ENCODE measurements around the gene OSBPL5.

OSBPL5 gene

DNA sequence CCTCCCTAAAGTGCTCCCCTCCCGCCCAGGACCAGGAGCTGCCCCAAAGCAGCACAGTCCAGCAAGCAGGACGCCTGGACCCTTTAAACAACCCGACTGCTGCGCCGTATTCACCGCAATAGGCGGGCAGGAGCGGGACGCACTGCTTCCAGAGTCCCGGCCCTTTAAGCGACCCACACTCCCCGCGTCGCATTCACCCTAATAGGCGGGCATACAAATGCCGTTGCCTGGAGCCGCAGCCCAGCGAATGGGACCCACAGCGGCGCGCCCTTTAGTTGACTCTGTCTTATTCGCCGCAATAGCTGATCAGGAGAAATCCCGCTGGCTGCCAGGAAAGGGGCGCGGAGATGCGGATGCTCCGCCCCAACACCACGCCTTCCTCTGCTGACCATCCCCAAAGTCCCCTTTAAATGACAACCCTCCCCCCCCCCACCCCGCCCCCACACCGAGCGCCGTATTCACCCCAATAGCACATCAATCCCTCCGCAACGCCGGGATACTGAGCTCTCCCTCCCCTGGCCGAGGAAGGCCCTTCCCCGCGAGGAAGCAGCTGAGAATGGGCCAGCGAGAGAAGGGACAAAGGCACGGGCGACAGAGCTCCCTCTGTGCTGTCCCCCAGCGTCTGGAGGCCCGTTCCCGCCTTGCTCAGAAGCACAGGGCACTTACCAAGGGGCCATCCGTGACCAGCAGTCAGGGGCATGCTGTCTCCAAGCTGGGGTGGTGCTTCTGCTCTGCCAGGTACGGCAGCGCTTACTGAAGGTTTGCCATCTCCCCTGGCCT, 4.7 kb downstream of the OSBPL5 start (continued):
- TF ChIP-seq ZNF701 (tag by site-specific recombination; IDR thresholded peaks at IDR 0.05) = no peak
- TF ChIP-seq KLF1 (tag by site-specific recombination; IDR thresholded peaks at IDR 0.05) = no peak
- no peak for TF ChIP-seq TCF7L2 (IDR thresholded peaks at IDR 0.05; ENCODE audit: borderline replicate concordance, low read depth, low read length)
- no peak for TF ChIP-seq FEZF1 (tag by site-specific recombination; IDR thresholded peaks at IDR 0.05)
- TF ChIP-seq ZNF133 (tag by site-specific recombination; IDR thresholded peaks at IDR 0.05) = no peak
- TF ChIP-seq ZNF175 (tag by site-specific recombination; IDR thresholded peaks at IDR 0.05) = no peak
- TF ChIP-seq ZNF837 (tag by site-specific recombination; IDR thresholded peaks at IDR 0.05) = no peak
- no peak for TF ChIP-seq ZNF571 (tag by site-specific recombination; IDR thresholded peaks at IDR 0.05)
- TF ChIP-seq ZNF660 (tag by site-specific recombination; IDR thresholded peaks at IDR 0.05) = 0 out of 2 replicates have a peak, but pooled peaks have one; percentile 37
- no peak for TF ChIP-seq WT1 (tag by site-specific recombination; IDR thresholded peaks at IDR 0.05)
- no peak for TF ChIP-seq ZNF19 (tag by site-specific recombination; IDR thresholded peaks at IDR 0.05; ENCODE audit: low read depth)
- TF ChIP-seq, protein P1, sequence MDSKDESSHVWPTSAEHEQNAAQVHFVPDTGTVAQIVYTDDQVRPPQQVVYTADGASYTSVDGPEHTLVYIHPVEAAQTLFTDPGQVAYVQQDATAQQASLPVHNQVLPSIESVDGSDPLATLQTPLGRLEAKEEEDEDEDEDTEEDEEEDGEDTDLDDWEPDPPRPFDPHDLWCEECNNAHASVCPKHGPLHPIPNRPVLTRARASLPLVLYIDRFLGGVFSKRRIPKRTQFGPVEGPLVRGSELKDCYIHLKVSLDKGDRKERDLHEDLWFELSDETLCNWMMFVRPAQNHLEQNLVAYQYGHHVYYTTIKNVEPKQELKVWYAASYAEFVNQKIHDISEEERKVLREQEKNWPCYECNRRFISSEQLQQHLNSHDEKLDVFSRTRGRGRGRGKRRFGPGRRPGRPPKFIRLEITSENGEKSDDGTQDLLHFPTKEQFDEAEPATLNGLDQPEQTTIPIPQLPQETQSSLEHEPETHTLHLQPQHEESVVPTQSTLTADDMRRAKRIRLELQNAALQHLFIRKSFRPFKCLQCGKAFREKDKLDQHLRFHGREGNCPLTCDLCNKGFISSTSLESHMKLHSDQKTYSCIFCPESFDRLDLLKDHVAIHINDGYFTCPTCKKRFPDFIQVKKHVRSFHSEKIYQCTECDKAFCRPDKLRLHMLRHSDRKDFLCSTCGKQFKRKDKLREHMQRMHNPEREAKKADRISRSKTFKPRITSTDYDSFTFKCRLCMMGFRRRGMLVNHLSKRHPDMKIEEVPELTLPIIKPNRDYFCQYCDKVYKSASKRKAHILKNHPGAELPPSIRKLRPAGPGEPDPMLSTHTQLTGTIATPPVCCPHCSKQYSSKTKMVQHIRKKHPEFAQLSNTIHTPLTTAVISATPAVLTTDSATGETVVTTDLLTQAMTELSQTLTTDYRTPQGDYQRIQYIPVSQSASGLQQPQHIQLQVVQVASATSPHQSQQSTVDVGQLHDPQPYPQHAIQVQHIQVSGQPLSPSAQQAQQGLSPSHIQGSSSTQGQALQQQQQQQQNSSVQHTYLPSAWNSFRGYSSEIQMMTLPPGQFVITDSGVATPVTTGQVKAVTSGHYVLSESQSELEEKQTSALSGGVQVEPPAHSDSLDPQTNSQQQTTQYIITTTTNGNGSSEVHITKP (tag by site-specific recombination; IDR thresholded peaks at IDR 0.05) = no peak; the same call in 1 of the 2 replicates
- TF ChIP-seq ZNF2 (tag by site-specific recombination; IDR thresholded peaks at IDR 0.05) = no peak
- 0 out of 2 replicates have a peak, but pooled peaks have one; percentile 28 for TF ChIP-seq ZNF600 (tag by site-specific recombination; IDR thresholded peaks at IDR 0.05)
- TF ChIP-seq ZNF777 (tag by site-specific recombination; IDR thresholded peaks at IDR 0.05; ENCODE audit: borderline replicate concordance) = no peak
- TF ChIP-seq, protein P2, sequence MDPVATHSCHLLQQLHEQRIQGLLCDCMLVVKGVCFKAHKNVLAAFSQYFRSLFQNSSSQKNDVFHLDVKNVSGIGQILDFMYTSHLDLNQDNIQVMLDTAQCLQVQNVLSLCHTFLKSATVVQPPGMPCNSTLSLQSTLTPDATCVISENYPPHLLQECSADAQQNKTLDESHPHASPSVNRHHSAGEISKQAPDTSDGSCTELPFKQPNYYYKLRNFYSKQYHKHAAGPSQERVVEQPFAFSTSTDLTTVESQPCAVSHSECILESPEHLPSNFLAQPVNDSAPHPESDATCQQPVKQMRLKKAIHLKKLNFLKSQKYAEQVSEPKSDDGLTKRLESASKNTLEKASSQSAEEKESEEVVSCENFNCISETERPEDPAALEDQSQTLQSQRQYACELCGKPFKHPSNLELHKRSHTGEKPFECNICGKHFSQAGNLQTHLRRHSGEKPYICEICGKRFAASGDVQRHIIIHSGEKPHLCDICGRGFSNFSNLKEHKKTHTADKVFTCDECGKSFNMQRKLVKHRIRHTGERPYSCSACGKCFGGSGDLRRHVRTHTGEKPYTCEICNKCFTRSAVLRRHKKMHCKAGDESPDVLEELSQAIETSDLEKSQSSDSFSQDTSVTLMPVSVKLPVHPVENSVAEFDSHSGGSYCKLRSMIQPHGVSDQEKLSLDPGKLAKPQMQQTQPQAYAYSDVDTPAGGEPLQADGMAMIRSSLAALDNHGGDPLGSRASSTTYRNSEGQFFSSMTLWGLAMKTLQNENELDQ (tag by site-specific recombination; IDR thresholded peaks at IDR 0.05; ENCODE audit: low read depth) = no peak
- TF ChIP-seq ZNF184 (tag by site-specific recombination; IDR thresholded peaks at IDR 0.05) = no peak
- TF ChIP-seq, protein P3, sequence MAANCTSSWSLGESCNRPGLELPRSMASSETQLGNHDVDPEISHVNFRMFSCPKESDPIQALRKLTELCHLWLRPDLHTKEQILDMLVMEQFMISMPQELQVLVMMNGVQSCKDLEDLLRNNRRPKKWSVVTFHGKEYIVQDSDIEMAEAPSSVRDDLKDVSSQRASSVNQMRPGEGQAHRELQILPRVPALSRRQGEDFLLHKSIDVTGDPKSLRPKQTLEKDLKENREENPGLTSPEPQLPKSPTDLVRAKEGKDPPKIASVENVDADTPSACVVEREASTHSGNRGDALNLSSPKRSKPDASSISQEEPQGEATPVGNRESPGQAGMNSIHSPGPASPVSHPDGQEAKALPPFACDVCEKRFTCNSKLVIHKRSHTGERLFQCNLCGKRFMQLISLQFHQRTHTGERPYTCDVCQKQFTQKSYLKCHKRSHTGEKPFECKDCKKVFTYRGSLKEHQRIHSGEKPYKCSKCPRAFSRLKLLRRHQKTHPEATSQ (tag by site-specific recombination; IDR thresholded peaks at IDR 0.05) = no peak
- TF ChIP-seq GLIS1 (tag by site-specific recombination; IDR thresholded peaks at IDR 0.05) = peak; percentile 64
- TF ChIP-seq, protein P4, sequence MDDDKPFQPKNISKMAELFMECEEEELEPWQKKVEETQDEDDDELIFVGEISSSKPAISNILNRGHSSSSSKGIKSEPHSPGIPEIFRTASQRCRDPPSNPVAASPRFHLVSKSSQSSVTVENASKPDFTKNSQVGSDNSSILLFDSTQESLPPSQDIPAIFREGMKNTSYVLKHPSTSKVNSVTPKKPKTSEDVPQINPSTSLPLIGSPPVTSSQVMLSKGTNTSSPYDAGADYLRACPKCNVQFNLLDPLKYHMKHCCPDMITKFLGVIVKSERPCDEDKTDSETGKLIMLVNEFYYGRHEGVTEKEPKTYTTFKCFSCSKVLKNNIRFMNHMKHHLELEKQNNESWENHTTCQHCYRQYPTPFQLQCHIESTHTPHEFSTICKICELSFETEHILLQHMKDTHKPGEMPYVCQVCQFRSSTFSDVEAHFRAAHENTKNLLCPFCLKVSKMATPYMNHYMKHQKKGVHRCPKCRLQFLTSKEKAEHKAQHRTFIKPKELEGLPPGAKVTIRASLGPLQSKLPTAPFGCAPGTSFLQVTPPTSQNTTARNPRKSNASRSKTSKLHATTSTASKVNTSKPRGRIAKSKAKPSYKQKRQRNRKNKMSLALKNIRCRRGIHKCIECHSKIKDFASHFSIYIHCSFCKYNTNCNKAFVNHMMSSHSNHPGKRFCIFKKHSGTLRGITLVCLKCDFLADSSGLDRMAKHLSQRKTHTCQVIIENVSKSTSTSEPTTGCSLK (tag by site-specific recombination; IDR thresholded peaks at IDR 0.05) = no peak
- no peak for TF ChIP-seq ZNF311 (tag by site-specific recombination; IDR thresholded peaks at IDR 0.05; ENCODE audit: borderline replicate concordance)
- peak; percentile 46; the same call in 1 of the 2 replicates for TF ChIP-seq KLF9 (tag by site-specific recombination; IDR thresholded peaks at IDR 0.05; ENCODE audit: low read depth)
- TF ChIP-seq ZBTB20 (tag by site-specific recombination; IDR thresholded peaks at IDR 0.05) = no peak
- TF ChIP-seq ZNF521 (tag by site-specific recombination; IDR thresholded peaks at IDR 0.05) = no peak
- no peak for TF ChIP-seq ZNF596 (tag by site-specific recombination; IDR thresholded peaks at IDR 0.05)
- no peak for TF ChIP-seq ZNF112 (tag by site-specific recombination; IDR thresholded peaks at IDR 0.05)
- TF ChIP-seq RBAK (tag by site-specific recombination; IDR thresholded peaks at IDR 0.05) = no peak
- TF ChIP-seq, protein P5, sequence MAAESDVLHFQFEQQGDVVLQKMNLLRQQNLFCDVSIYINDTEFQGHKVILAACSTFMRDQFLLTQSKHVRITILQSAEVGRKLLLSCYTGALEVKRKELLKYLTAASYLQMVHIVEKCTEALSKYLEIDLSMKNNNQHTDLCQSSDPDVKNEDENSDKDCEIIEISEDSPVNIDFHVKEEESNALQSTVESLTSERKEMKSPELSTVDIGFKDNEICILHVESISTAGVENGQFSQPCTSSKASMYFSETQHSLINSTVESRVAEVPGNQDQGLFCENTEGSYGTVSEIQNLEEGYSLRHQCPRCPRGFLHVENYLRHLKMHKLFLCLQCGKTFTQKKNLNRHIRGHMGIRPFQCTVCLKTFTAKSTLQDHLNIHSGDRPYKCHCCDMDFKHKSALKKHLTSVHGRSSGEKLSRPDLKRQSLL (tag by site-specific recombination; IDR thresholded peaks at IDR 0.05) = no peak
- no peak; the same call in 1 of the 2 replicates for TF ChIP-seq TRIM28 (IDR thresholded peaks at IDR 0.05; ENCODE audit: borderline replicate concordance, low read length)
- TF ChIP-seq, protein P6, sequence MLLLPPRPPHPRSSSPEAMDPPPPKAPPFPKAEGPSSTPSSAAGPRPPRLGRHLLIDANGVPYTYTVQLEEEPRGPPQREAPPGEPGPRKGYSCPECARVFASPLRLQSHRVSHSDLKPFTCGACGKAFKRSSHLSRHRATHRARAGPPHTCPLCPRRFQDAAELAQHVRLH (tag by site-specific recombination; IDR thresholded peaks at IDR 0.05) = no peak

Data from HEK293 (cell line).